Natural killer cell (primary cell): Measurements from ENCODE around the gene BASP1. TPM values are rescaled to one million over a fixed set of nuclear protein-coding genes. Genes with fewer than 3 reads are reported as not detected.

Experiments used
- ATAC-seq, 3 donors: fragments of 150-1000 bp in 2 of 3; fragments of 200-7000 bp in 1 of 3; cut with Tn5 transposase; 1 replicate in 1 of 3; 2 replicates in 2 of 3; pipeline ENCODE4 v1.10.0; 2021; ENCODE audit warnings: mild to moderate bottlenecking in 2 of 3, moderate library complexity in 2 of 3
- DNase-seq, 2 donors: peaks; one replicate each; pipeline versions ENCODE4 v3.0.0 to v3.0.0-alpha.2; 2013 to 2021; ENCODE audit warnings: mixed read lengths in 1 of 2
- H3K27ac ChIP-seq: one replicate; pipeline ENCODE4 v1.5.1; 2013; ENCODE audit warnings: mild to moderate bottlenecking, low read length
- H3K27me3 ChIP-seq: one replicate; pipeline ENCODE4 v1.6.1; 2013; ENCODE audit warnings: low read length; ENCODE audit not compliant: control insufficient read depth, insufficient read depth
- H3K36me3 ChIP-seq: one replicate; pipeline ENCODE4 v1.6.1; 2013; ENCODE audit warnings: low read length; ENCODE audit not compliant: control insufficient read depth, insufficient read depth
- H3K4me1 ChIP-seq: one replicate; pipeline ENCODE4 v1.6.1; 2013; ENCODE audit warnings: low read length; ENCODE audit not compliant: control insufficient read depth, insufficient read depth
- H3K4me3 ChIP-seq: one replicate; pipeline ENCODE4 v1.5.1; 2013; ENCODE audit warnings: low read length
- H3K9me3 ChIP-seq: one replicate; pipeline ENCODE4 v1.6.1; 2013; ENCODE audit warnings: low read length; ENCODE audit not compliant: control insufficient read depth, insufficient read depth
- H3K27ac Mint-ChIP-seq, 2 donors: one replicate each; pipeline ENCODE4 v1.8.0; 2022; ENCODE audit warnings: mild to moderate bottlenecking in 2 of 2, mixed read lengths in 2 of 2, moderate library complexity in 1 of 2
- H3K27me3 Mint-ChIP-seq, 2 donors: one replicate each; pipeline ENCODE4 v1.8.0; 2022; ENCODE audit warnings: low read depth in 2 of 2, mixed read lengths in 2 of 2
- H3K36me3 Mint-ChIP-seq: one replicate; pipeline ENCODE4 v1.8.0; 2022; ENCODE audit warnings: mixed read lengths
- H3K4me1 Mint-ChIP-seq, 2 donors: one replicate each; pipeline ENCODE4 v1.8.0; 2022; ENCODE audit warnings: mixed read lengths in 2 of 2
- H3K4me3 Mint-ChIP-seq: one replicate; pipeline ENCODE4 v1.8.0; 2022; ENCODE audit warnings: mild to moderate bottlenecking, moderate library complexity, mixed read lengths
- H3K9me3 Mint-ChIP-seq, 2 donors: one replicate each; pipeline ENCODE4 v1.8.0; 2022; ENCODE audit warnings: mixed read lengths in 2 of 2
- CTCF ChIP-seq: fragments of 200-600 bp; IDR thresholded peaks from one replicate; pipeline ENCODE4 v1.8.0; 2022; ENCODE audit warnings: antibody characterized with exemption
- WGBS: methylation state at CpG from one replicate; pipeline ENCODE4 v1.1.7; 2013; ENCODE audit warnings: missing lambda C conversion rate; ENCODE audit not compliant: insufficient coverage; 5-methylcytosine and 5-hydroxymethylcytosine counted together
- intact Hi-C: fragments of 100-400 bp; cut with micrococcal nuclease; formaldehyde crosslinking; loops from one replicate; pipeline ENCODE4 v1.14.2; 2022
- total RNA-seq, 4 donors: library from RNA; stranded (reverse); fragments of 120-200 nt in 1 of 4; gene quantifications; one replicate each; pipeline versions ENCODE4 v1.2.3 to v1.2.4, GENCODE V29; 2013 to 2022

BASP1 gene
- total RNA-seq, 3 donors from 2014 or later (not counting 1 experiment from before 2014, with no cell fraction given) = 1.3 to 10.7 (median 2.5) TPM

DNA sequence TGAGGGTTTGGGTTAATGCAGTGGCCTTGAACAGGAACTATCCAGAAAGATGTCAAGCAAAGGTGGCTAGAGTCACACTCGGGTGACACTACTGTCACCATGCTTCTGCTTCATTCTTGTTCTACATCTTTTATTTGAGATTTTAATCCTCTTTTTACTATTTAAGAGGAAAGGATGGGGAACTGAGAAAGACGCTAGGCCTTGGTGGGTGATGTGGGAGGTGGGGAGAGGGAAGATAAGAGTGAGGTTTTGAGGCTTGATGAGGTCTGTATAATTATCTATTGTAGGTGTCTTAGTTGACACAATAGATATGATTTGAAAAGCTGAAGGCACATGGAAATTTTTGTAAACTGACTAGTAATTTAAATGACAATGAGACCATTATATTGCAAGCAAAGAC is 3.5 kb upstream of the BASP1 start:
- no peak for TF ChIP-seq CTCF

GRCh38 chr5:17214893-17215292 is 2.5 kb upstream of the BASP1 start:
- Histone ChIP-seq H3K4me3 (no peak overlapping the region), H3K27ac (no peak overlapping the region), H3K4me1 (peaks cover 23% of the 10 kb centered on the region), H3K9me3 (no peaks in the 10 kb centered on the region), H3K27me3 (no peaks in the 10 kb centered on the region), H3K36me3 (no peaks in the 10 kb centered on the region)
- Mint-ChIP-seq H3K4me1 (peaks cover 0 to 18% of the 10 kb centered on the region in 2 donors), H3K27me3 (peaks cover 13 to 19% of the 10 kb centered on the region in 2 donors), H3K4me3 (no peak overlapping the region), H3K27ac (no peak overlapping the region), H3K9me3 (no peaks in the 10 kb centered on the region), H3K36me3 (no peaks in the 10 kb centered on the region)
- 90% methylated on average over 2 of the region's 2 CpGs for WGBS
- ATAC-seq (no peak), DNase-seq (no peak)
- TF ChIP-seq CTCF = no peak
- intact Hi-C loops = no loop called here

More for the DNA sequence above, 3.5 kb upstream of the BASP1 start:
- Histone ChIP-seq H3K4me3 (no peak overlapping the region), H3K27me3 (no peaks in the 10 kb centered on the region), H3K27ac (no peak overlapping the region), H3K36me3 (no peaks in the 10 kb centered on the region), H3K4me1 (peaks cover 20% of the 10 kb centered on the region), H3K9me3 (no peaks in the 10 kb centered on the region)
- Mint-ChIP-seq H3K27me3 (peaks cover 3 to 10% of the 10 kb centered on the region in 2 donors), H3K27ac (no peak overlapping the region), H3K36me3 (no peaks in the 10 kb centered on the region), H3K4me1 (peaks cover 0 to 13% of the 10 kb centered on the region in 2 donors), H3K9me3 (peaks cover 0 to 2% of the 10 kb centered on the region in 2 donors), H3K4me3 (no peak overlapping the region)
- WGBS = 65% methylated on average over 2 of the region's 2 CpGs
- intact Hi-C loops = no loop called here
- ATAC-seq (no peak), DNase-seq (no peak)

- WGBS = 58% methylated on average over 2 of the region's 2 CpGs
- Histone ChIP-seq H3K4me3 (no peak overlapping the region), H3K9me3 (no peaks in the 10 kb centered on the region), H3K27ac (no peak overlapping the region), H3K27me3 (no peaks in the 10 kb centered on the region), H3K4me1 (peaks cover 23% of the 10 kb centered on the region), H3K36me3 (no peaks in the 10 kb centered on the region)
- Mint-ChIP-seq H3K9me3 (no peaks in the 10 kb centered on the region), H3K4me1 (peaks cover 0 to 18% of the 10 kb centered on the region in 2 donors), H3K36me3 (no peaks in the 10 kb centered on the region), H3K27ac (no peak overlapping the region), H3K4me3 (no peak overlapping the region), H3K27me3 (peaks cover 17 to 20% of the 10 kb centered on the region in 2 donors)
- no peak for ATAC-seq
- no peak for DNase-seq
- TF ChIP-seq CTCF = no peak
- intact Hi-C loops = no loop called here
Measured at GRCh38 chr5:17215361-17215760, 2.1 kb upstream of the BASP1 start.
